Measurements from ENCODE around the gene PACS1.

The PACS1 gene

DNA sequence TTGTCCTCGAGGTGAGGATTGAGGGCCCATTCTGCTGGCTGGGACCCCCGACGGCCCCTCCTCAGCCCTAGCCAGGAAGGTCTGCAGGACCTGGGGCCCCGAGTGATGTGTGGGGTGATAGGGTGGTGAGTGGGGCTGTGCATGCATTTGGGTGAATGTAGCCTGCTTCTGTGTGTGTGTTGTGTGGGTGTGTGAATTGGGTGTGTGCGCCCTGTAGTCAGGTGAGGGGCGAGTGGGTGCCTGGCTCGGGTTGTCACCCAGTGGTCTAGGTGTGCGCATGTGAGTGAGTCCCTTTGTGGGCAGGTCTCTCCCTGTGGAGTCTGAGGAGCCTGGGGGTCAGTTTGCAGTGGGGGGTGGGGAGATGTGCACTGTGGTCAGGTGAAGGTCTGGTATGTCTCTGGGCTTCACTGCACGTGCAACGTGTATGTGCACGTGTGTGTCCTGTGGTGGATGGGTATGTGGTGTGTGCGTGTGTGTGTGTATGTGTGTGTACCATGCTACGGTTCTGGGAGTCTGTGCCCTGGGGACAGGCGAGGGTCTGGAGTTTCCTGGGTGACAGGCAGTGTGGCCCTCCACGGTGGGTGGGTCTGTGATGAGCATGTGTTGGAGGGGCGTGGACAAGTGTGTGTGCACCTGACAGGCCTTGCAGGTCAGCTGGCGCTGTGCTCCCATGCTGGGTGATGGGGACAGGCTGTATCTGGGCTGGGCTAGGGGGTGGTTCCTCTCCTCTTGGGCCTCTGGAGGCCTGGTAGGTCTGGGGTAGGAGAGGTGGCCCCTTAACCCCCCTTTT is 222.7 kb downstream of the PACS1 start:
- FAIRE-seq, result no peak
- DNase-seq (ENCODE audit: extremely low spot score, insufficient read length, low read depth), result no peak

- DNase-seq (ENCODE audit: extremely low spot score, insufficient read length, low read depth) (no peak), FAIRE-seq (no peak)
Observed at GRCh38 chr11:66293352-66293751, 223.3 kb downstream of the PACS1 start.

- FAIRE-seq, result no peak
- DNase-seq (ENCODE audit: extremely low spot score, insufficient read length, low read depth), result no peak
Observed at GRCh38 chr11:66293777-66294625, 223.9 kb downstream of the PACS1 start.
